GM12878 (cell line): ENCODE measurements around the gene ZNF200. TPM values are rescaled to one million over a fixed set of nuclear protein-coding genes. Genes with fewer than 3 reads are reported as not detected.

Experiments used
- CEBPZ ChIP-seq: fragments of 150-350 bp; IDR thresholded peaks from 2 replicates; pipeline ENCODE4 v1.6.1; 2016; ENCODE audit warnings: low read depth, low read length
- CHD2 ChIP-seq: IDR thresholded peaks from 2 replicates; pipeline ENCODE4 v1.6.1; 2011; ENCODE audit warnings: low read depth, low read length, improper control_type of control experiment, borderline replicate concordance
- CREB1 ChIP-seq: IDR thresholded peaks from 2 replicates; pipeline ENCODE4 v1.6.1; 2012; ENCODE audit warnings: low read depth, mild to moderate bottlenecking, inconsistent platforms
- EP300 ChIP-seq, 2 experiments: fragments of 150-350 bp in 1 of 2; IDR thresholded peaks; 2 replicates each; pipeline ENCODE4 v1.6.1; 2011 to 2012; ENCODE audit warnings: low read depth in 2 of 2, low read length in 2 of 2, borderline replicate concordance in 1 of 2, improper control_type of control experiment in 1 of 2, inconsistent platforms in 1 of 2; ENCODE audit not compliant: control insufficient read depth in 1 of 2
- KLF5 ChIP-seq: fragments of 450-650 bp; IDR thresholded peaks from 2 replicates; pipeline ENCODE4 v1.6.1; 2014; ENCODE audit warnings: mild to moderate bottlenecking; ENCODE audit not compliant: partially characterized antibody
- MTA3 ChIP-seq: IDR thresholded peaks from 2 replicates; pipeline ENCODE4 v1.6.1; 2012; ENCODE audit warnings: low read length, inconsistent platforms, borderline replicate concordance
- PAX5 ChIP-seq: IDR thresholded peaks from 2 replicates; pipeline ENCODE4 v1.6.1; 2011; ENCODE audit warnings: low read depth, low read length, borderline replicate concordance
- POLR2AphosphoS2 ChIP-seq: IDR thresholded peaks from 2 replicates; pipeline ENCODE4 v1.6.1; 2011; ENCODE audit warnings: low read depth, mild to moderate bottlenecking, low read length, improper control_type of control experiment, moderate library complexity
- SMAD1 ChIP-seq: fragments of 450-650 bp; IDR thresholded peaks from 2 replicates; pipeline ENCODE4 v1.6.1; 2018; ENCODE audit warnings: mild to moderate bottlenecking, low read depth; ENCODE audit not compliant: partially characterized antibody
- polyA plus RNA-seq, 11 experiments: library from polyadenylated mRNA; depleted of rRNA in 4 of 11; unstranded in 6 of 11; stranded (reverse) in 5 of 11; fragments of >200 nt; fragmentation: Nextera tagmentation in 4 of 11; fragmentation: Illumina TruSeq in 1 of 11; extraction: Ambion mirVana in 4 of 11; extraction: Trizol in 1 of 11; gene quantifications; 1 replicate in 1 of 11; 2 replicates in 10 of 11; pipeline versions ENCODE4 v1.2.1 to v1.2.3, GENCODE V29; 2011 to 2016; ENCODE audit warnings: inconsistent platforms in 2 of 11, missing spikeins in 2 of 11, low read depth in 1 of 11
- total RNA-seq, 4 experiments: library from RNA; depleted of rRNA in 3 of 4; stranded (reverse); fragments of >200 nt in 3 of 4; fragmentation: Illumina TruSeq in 1 of 4; extraction: Trizol in 1 of 4; gene quantifications; 2 replicates each; pipeline versions ENCODE4 v1.2.1 to v1.2.3, GENCODE V29; 2013 to 2021

The ZNF200 gene
- total and polyA plus RNA-seq, 10 of the 15 experiments (the other 5 are each of a cell fraction or from before 2014, with no cell fraction given), result 4.0 to 13.9 (median 9.6) TPM

- TF ChIP-seq KLF5 (peak; percentile 83), CHD2 (peak; percentile 84), POLR2AphosphoS2 (peak; percentile 69; the same call in 1 of the 2 replicates), MTA3 (no peak), CEBPZ (no peak), PAX5 (peak; percentile 28; the same call in 1 of the 2 replicates), EP300 (IDR thresholded peaks at IDR 0.05; ENCODE audit: borderline replicate concordance in 1 of 2, control insufficient read depth in 1 of 2, low read depth in 2 of 2, low read length in 2 of 2) (0 out of 4 replicates have a peak, but pooled peaks of 1 of the 2 experiments have one; percentile 18), CREB1 (peak; percentile 75; the same call in 1 of the 2 replicates), SMAD1 (no peak)
Observed at GRCh38 chr16:3264137-3265036, 29.4 kb upstream of the ZNF200 start (continued).
